ENCODE results near the gene ACOT4.

DNA sequence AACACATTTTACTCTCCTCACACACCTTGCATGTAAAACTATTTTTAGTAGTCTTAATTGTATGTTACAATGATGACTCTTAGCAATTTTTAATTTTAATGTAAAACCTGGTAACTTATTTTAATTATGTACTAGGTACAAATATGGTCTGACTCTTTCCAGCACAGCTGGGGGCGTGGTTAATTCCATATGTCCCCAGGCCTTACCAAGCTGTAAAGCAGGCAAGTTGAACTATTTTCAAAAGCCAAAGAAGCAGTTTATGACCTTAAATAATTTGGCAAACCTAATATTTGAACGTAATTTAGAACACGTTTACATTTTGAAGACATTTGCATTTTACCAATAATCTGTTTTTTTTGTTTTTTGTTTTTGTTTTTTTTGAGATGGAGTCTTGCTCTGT lies 11.3 kb downstream of the ACOT4 start:
- no peak for TF ChIP-seq POLR2AphosphoS5 (IDR thresholded peaks at IDR 0.05; ENCODE audit: insufficient read depth in 1 of 2, low read depth in 1 of 2)
- TF ChIP-seq, protein P1, sequence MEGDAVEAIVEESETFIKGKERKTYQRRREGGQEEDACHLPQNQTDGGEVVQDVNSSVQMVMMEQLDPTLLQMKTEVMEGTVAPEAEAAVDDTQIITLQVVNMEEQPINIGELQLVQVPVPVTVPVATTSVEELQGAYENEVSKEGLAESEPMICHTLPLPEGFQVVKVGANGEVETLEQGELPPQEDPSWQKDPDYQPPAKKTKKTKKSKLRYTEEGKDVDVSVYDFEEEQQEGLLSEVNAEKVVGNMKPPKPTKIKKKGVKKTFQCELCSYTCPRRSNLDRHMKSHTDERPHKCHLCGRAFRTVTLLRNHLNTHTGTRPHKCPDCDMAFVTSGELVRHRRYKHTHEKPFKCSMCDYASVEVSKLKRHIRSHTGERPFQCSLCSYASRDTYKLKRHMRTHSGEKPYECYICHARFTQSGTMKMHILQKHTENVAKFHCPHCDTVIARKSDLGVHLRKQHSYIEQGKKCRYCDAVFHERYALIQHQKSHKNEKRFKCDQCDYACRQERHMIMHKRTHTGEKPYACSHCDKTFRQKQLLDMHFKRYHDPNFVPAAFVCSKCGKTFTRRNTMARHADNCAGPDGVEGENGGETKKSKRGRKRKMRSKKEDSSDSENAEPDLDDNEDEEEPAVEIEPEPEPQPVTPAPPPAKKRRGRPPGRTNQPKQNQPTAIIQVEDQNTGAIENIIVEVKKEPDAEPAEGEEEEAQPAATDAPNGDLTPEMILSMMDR (IDR thresholded peaks at IDR 0.05) = no peak
